GM12864 (cell line): ENCODE data around the gene CABCOCO1.
"Not testable (repeated sequence)": the region's sequence is repeated elsewhere in the genome, so short reads cannot be mapped to it uniquely, and the experiment has no call there.

Source experiments
- DNase-seq: peaks from one replicate; pipeline ENCODE4 v3.0.0-alpha.2; 2011; ENCODE audit warnings: low read depth
- H3K4me3 ChIP-seq: 2 replicates; pipeline ENCODE4 v1.5.1; 2011; ENCODE audit warnings: mild to moderate bottlenecking, low read depth, low read length, control low read depth
- TF ChIP-seq, protein P1 (sequence below): IDR thresholded peaks from 2 replicates; pipeline ENCODE4 v1.5.1; 2011; ENCODE audit warnings: low read depth, mild to moderate bottlenecking, moderate library complexity, low read length, control low read depth, inconsistent platforms; ENCODE audit errors: missing control alignments

The CABCOCO1 gene

DNA sequence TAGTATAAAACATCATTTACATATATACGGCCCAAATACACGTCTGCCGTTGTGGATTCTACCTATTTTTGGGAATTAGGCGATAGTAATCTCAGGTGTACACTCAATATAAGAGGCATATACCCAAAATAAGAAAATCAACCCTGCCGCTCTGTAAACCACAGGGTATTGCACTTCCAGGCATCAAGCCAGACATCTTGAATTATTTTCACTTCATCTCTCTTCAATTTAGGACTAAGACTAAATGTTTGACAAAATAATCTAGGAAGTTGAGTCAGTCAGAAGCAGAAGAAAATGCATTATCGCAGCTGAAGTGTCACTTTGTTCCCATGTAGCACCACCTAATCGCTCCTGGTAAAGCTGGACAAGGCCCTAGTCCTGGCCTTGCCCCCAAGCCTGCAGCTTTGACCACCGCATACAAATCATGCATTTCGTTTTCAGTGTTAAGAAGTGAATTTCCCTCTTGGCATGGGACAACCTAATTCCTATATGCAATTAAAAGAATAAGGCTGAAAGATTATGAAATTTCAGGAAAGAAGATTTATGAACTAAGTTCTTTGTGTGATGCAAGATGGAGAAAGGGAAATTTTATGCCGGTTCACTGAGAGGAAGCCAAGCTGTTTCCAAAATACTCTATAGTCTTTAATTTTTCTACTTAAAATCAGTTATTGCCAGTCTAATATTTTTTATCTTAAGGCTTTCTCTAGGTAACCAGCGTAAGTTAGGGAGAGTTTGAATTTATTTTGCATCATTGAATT lies 26.0 kb downstream of the CABCOCO1 start:
- TF ChIP-seq, protein P1, sequence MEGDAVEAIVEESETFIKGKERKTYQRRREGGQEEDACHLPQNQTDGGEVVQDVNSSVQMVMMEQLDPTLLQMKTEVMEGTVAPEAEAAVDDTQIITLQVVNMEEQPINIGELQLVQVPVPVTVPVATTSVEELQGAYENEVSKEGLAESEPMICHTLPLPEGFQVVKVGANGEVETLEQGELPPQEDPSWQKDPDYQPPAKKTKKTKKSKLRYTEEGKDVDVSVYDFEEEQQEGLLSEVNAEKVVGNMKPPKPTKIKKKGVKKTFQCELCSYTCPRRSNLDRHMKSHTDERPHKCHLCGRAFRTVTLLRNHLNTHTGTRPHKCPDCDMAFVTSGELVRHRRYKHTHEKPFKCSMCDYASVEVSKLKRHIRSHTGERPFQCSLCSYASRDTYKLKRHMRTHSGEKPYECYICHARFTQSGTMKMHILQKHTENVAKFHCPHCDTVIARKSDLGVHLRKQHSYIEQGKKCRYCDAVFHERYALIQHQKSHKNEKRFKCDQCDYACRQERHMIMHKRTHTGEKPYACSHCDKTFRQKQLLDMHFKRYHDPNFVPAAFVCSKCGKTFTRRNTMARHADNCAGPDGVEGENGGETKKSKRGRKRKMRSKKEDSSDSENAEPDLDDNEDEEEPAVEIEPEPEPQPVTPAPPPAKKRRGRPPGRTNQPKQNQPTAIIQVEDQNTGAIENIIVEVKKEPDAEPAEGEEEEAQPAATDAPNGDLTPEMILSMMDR = no peak
- DNase-seq = no peak
- no peak overlapping the region for H3K4me3 ChIP-seq

DNA sequence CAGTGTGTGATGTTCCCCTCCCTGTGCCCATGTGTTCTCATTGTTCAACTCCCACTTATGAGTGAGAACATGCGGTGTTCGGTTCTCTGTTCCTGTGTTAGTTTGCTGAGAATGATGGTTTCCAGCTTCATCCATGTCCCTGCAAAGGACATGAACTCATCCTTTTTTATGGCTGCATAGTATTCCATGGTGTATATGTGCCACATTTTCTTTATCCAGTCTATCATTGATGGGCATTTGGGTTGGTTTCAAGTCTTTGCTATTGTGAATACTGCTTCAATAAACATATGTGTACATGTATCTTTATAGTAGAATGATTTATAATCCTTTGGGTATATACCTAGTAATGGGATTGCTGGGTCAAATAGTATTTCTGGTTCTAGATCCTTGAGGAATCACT lies 28.9 kb downstream of the CABCOCO1 start:
- H3K4me3 ChIP-seq, DNase-seq: not testable (repeated sequence)

DNA sequence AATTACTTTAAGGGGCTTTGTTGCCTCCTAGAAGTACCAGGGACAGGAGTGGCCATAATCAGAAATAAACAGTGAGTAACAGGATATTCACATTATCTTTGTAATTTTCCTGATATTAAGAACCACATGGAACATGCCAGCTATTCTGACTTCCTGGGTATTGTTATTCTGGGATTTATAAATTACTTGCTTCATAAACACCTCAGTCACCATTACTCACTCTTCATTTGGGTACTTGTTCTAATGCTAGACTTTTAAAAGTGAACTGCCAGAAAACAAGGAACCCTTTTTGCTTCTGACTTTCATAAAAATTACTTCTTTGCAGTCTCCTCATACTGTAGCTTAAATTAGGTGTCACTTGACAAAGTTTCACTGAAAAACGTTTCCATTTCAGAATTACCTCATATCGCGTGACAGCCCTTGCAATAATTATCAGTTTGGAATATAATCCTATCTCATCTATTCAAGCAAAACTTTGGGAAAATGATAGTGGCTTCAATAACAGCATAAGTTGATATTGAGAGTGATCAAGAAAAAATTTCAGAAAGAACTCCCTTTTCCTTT lies 29.8 kb downstream of the CABCOCO1 start:
- TF ChIP-seq, protein P1 = no peak
- no peak for DNase-seq
- H3K4me3 ChIP-seq = no peak overlapping the region

DNA sequence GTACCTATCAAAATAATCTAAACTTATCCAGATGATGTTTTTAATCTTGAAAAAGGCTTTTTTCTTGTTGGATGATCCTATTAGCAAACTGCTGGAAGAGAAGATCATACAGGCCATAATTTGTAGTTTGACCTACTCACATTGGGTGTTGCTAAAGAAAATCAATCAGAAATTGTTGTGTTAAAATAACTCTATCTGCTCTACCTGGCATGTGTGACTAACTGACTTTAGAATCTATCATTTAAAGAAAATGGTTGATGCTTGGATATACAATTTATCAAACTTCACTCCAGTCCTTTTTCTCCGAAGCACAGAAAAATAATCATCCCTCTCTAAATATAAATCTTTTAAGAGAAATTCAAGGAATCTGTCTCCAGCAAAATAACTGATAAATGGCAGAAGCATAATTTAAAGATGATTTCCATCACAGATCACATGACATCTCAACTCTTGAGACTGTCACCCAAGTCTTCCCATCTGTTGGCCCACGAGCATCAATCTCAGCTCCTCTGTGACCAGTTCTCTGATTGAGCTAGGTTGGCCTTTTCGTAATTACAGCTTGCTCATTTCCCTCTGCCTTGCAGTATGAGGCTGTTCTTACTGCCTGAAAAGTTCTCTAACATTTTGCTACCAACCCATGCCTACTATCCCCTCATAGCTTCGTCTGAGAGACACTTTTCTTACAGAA lies 36.4 kb downstream of the CABCOCO1 start:
- TF ChIP-seq, protein P1 = no peak
- DNase-seq = no peak
- no peak overlapping the region for H3K4me3 ChIP-seq

DNA sequence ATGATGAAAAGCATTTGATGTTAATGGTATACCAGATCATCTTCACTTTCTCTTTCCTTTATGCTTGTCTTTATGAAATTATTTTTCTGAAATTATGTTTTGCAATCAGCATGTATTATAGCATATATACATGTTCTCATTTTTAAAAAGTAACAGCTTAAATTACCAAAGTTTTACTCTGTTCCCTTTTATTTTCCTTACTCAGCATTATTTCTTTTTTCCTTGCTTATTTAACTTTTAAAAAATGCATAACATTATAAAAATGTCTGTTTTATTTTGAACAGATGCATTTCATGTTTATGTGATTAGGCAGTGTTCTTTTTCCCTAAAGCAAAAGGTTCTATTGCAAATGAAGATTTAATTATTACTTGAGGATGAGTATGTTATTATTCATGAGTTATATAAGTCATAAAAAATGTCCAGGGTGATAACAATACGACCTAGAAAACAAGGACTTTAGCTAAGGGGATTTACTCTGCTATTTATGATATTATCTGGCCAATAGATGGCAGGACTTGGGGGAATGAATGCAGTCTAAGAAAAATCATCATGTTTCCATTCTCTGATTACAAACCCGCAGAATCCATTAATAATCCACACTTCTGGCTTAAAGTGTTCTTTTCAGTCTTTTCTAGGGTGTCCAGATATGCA lies 38.5 kb downstream of the CABCOCO1 start:
- TF ChIP-seq, protein P1 = no peak
- H3K4me3 ChIP-seq = no peak overlapping the region
- no peak for DNase-seq

DNA sequence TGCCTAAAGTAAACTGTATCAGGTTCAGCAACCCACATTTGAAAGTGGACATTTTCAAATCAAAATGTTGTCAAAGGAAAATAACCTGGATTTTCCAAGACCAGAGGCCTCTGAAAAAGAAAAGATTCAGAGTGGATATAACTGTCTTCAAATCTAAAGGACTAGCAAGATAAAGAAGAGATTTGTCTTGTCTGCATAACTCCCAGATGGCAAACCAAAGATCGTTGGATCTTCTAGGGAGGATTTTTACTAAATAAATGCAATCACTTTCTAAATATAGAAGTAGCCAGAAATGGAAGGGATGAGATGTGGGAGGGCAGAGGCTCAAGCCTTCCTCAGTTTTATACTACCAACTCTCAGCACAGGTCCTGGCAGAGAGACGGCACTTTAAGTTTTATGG lies 39.0 kb downstream of the CABCOCO1 start:
- TF ChIP-seq, protein P1 = no peak
- H3K4me3 ChIP-seq = no peak overlapping the region
- no peak for DNase-seq

DNA sequence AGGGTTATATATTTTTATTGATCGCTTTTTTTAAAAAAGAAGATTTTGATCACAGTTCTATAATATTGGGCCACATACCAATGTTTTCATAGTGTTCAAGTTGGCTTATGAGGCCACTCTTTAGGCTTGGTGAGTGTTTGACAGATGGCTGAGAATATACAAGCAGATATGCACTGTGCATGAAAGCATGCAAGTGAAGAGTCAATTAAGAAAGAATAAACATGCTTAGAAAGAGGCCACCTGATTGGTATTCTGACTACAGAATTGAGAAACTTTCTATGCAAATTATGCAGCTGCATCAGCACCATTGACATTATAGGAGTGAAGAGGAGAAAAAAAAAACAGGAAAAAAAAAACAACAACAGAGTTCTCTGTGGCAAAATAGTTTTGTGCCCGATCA lies 39.9 kb downstream of the CABCOCO1 start:
- H3K4me3 ChIP-seq = no peak overlapping the region
- TF ChIP-seq, protein P1 = no peak
- no peak for DNase-seq
